A549 treated with AZD9567 at 1 μM for 4 hours (cell line): ENCODE measurements around the gene NMUR2. TPM values are rescaled to one million over a fixed set of nuclear protein-coding genes. Genes with fewer than 3 reads are reported as not detected.

Experiments
- total RNA-seq: library from RNA; stranded (reverse); fragments of 200-300 nt; extraction: Qiagen RNA extraction; gene quantifications from 5 replicates; pipeline ENCODE4 v1.2.3, GENCODE V29; 2022; ENCODE audit not compliant: insufficient read depth

NMUR2 gene, protein sequence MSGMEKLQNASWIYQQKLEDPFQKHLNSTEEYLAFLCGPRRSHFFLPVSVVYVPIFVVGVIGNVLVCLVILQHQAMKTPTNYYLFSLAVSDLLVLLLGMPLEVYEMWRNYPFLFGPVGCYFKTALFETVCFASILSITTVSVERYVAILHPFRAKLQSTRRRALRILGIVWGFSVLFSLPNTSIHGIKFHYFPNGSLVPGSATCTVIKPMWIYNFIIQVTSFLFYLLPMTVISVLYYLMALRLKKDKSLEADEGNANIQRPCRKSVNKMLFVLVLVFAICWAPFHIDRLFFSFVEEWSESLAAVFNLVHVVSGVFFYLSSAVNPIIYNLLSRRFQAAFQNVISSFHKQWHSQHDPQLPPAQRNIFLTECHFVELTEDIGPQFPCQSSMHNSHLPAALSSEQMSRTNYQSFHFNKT
- 0.05 to 0.07 TPM (median 0.06 TPM) in 3 of 5 replicates, not detected in the others for total RNA-seq

GRCh38 chr5:152405145-152405544, at the start of gene NMUR2:
Gene NMUR2 (minus strand): TSS chr5:152405279. CDS start chr5:152405113, 166 bp downstream.

